Testis (tissue), 2 donors: ENCODE results near the gene MS4A15.

Experiments used
- POLR2A ChIP-seq: fragments of 450-650 bp; IDR thresholded peaks from one replicate; pipeline ENCODE4 v1.6.1; 2017; ENCODE audit warnings: antibody characterized with exemption, mild to moderate bottlenecking, moderate library complexity
- TF ChIP-seq, protein P1 (sequence below), 3 experiments: fragments of 450-650 bp in 2 of 3; fragments of 200-600 bp in 1 of 3; sonication (generic) in 1 of 3; IDR thresholded peaks; one replicate each; pipeline ENCODE4 v1.5.1; 2016 to 2019; ENCODE audit warnings: antibody characterized with exemption in 3 of 3, mild to moderate bottlenecking in 2 of 3, moderate library complexity in 1 of 3

- TF ChIP-seq, protein P1, sequence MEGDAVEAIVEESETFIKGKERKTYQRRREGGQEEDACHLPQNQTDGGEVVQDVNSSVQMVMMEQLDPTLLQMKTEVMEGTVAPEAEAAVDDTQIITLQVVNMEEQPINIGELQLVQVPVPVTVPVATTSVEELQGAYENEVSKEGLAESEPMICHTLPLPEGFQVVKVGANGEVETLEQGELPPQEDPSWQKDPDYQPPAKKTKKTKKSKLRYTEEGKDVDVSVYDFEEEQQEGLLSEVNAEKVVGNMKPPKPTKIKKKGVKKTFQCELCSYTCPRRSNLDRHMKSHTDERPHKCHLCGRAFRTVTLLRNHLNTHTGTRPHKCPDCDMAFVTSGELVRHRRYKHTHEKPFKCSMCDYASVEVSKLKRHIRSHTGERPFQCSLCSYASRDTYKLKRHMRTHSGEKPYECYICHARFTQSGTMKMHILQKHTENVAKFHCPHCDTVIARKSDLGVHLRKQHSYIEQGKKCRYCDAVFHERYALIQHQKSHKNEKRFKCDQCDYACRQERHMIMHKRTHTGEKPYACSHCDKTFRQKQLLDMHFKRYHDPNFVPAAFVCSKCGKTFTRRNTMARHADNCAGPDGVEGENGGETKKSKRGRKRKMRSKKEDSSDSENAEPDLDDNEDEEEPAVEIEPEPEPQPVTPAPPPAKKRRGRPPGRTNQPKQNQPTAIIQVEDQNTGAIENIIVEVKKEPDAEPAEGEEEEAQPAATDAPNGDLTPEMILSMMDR (IDR thresholded peaks at IDR 0.05) = no peak
- TF ChIP-seq POLR2A = no peak
Measured at GRCh38 chr11:60724420-60724819, 32.2 kb upstream of the MS4A15 start, which contains the start of gene MS4A18.
